ENCODE measurements around the gene EIF4E. TPM values are rescaled to one million over a fixed set of nuclear protein-coding genes. Genes with fewer than 3 reads are reported as not detected.

EIF4E gene
- total RNA-seq, 1 experiment from 2014 or later: 179 TPM

- H3K4me1 ChIP-seq (ENCODE audit: insufficient read depth, low read length, poor library complexity, severe bottlenecking): peaks cover 4% of the 10 kb centered on the region
- H3K27ac ChIP-seq (ENCODE audit: low read depth, low read length, poor library complexity, severe bottlenecking): no peak overlapping the region
- no peaks in the 10 kb centered on the region for H3K27me3 ChIP-seq (replicated peaks; ENCODE audit: insufficient read depth, low read depth, low read length, poor library complexity)
- H3K4me3 ChIP-seq (ENCODE audit: low read depth, low read length, poor library complexity, severe bottlenecking): no peak overlapping the region
- BruUV-seq (replicated peaks): no TSS peak
- ChIA-PET POLR2A (ENCODE audit: low non-redundant PET) (no interaction called here), CTCF (interaction anchor here (0.6 kb wide), 3 partner anchors 55 to 526 kb away, joined by 3 to 6 read pairs (median 4); no protein-coding TSS in a partner anchor)
- DNase-seq (ENCODE audit: low spot score): peak; percentile 81
- intact Hi-C loops (cut with micrococcal nuclease; ENCODE audit: unreplicated experiment): loop anchor here (2.0 to 10.0 kb wide), 2 partner anchors 115 to 465 kb away; no protein-coding TSS in a partner anchor
- H3K36me3 ChIP-seq (ENCODE audit: insufficient read depth, low read length, poor library complexity, severe bottlenecking): no peaks in the 10 kb centered on the region
- TF ChIP-seq CTCF (conservative IDR thresholded peaks at IDR 0.05; ENCODE audit: low read depth, low read length) (peak; percentile 81), EZH2 (IDR thresholded peaks at IDR 0.05; ENCODE audit: borderline replicate concordance, low read depth, low read length, poor library complexity, severe bottlenecking) (no peak)
- H3K9me3 ChIP-seq (ENCODE audit: low read depth, low read length, poor library complexity, severe bottlenecking): no peaks in the 10 kb centered on the region
Measured at GRCh38 chr4:98939892-98940298, 11.0 kb upstream of the EIF4E start.

GRCh38 chr4:98939438-98939837 lies 10.5 kb upstream of the EIF4E start:
- no peak for TF ChIP-seq CTCF (conservative IDR thresholded peaks at IDR 0.05; ENCODE audit: low read depth, low read length)
- no peak for TF ChIP-seq EZH2 (IDR thresholded peaks at IDR 0.05; ENCODE audit: borderline replicate concordance, low read depth, low read length, poor library complexity, severe bottlenecking)
- Histone ChIP-seq H3K27ac (ENCODE audit: low read depth, low read length, poor library complexity, severe bottlenecking) (no peak overlapping the region), H3K4me3 (ENCODE audit: low read depth, low read length, poor library complexity, severe bottlenecking) (no peak overlapping the region), H3K4me1 (ENCODE audit: insufficient read depth, low read length, poor library complexity, severe bottlenecking) (peaks cover 4% of the 10 kb centered on the region), H3K36me3 (ENCODE audit: insufficient read depth, low read length, poor library complexity, severe bottlenecking) (no peaks in the 10 kb centered on the region), H3K27me3 (replicated peaks; ENCODE audit: insufficient read depth, low read depth, low read length, poor library complexity) (no peaks in the 10 kb centered on the region), H3K9me3 (ENCODE audit: low read depth, low read length, poor library complexity, severe bottlenecking) (no peaks in the 10 kb centered on the region)
- BruUV-seq (replicated peaks): no TSS peak
- ChIA-PET CTCF (no interaction called here), POLR2A (ENCODE audit: low non-redundant PET) (no interaction called here)
- intact Hi-C loops (cut with micrococcal nuclease; ENCODE audit: unreplicated experiment): no loop called here
- no peak for DNase-seq (ENCODE audit: low spot score)

GRCh38 chr4:98937986-98938720 lies 9.2 kb upstream of the EIF4E start:
- DNase-seq (ENCODE audit: low spot score): no peak
- TF ChIP-seq EZH2 (IDR thresholded peaks at IDR 0.05; ENCODE audit: borderline replicate concordance, low read depth, low read length, poor library complexity, severe bottlenecking) (no peak), CTCF (conservative IDR thresholded peaks at IDR 0.05; ENCODE audit: low read depth, low read length) (no peak)
- H3K4me3 ChIP-seq (ENCODE audit: low read depth, low read length, poor library complexity, severe bottlenecking): no peak overlapping the region
- no peaks in the 10 kb centered on the region for H3K27me3 ChIP-seq (replicated peaks; ENCODE audit: insufficient read depth, low read depth, low read length, poor library complexity)
- POLR2A ChIA-PET (ENCODE audit: low non-redundant PET): no interaction called here
- H3K4me1 ChIP-seq (ENCODE audit: insufficient read depth, low read length, poor library complexity, severe bottlenecking): peaks cover 4% of the 10 kb centered on the region
- CTCF ChIA-PET: interaction anchor here (0.5 to 0.6 kb wide), 2 partner anchors 9 to 150 kb away, joined by 3 to 14 read pairs; partner anchors contain the start of gene ADH5
- intact Hi-C loops (cut with micrococcal nuclease; ENCODE audit: unreplicated experiment): no loop called here
- no peak overlapping the region for H3K27ac ChIP-seq (ENCODE audit: low read depth, low read length, poor library complexity, severe bottlenecking)
- BruUV-seq (replicated peaks): no TSS peak
- no peaks in the 10 kb centered on the region for H3K9me3 ChIP-seq (ENCODE audit: low read depth, low read length, poor library complexity, severe bottlenecking)
- no peaks in the 10 kb centered on the region for H3K36me3 ChIP-seq (ENCODE audit: insufficient read depth, low read length, poor library complexity, severe bottlenecking)
